GM19467 (cell line): Measurements from ENCODE around the gene NMT2.

Source experiments
- ATAC-seq: cut with Tn5 transposase; IDR thresholded peaks from one replicate; pipeline ENCODE4 v1.9.1; 2021; ENCODE audit warnings: mild to moderate bottlenecking, moderate library complexity; ENCODE audit not compliant: unreplicated experiment

NMT2 gene

GRCh38 chr10:15182540-15183207 lies 14.2 kb upstream of the NMT2 start:
- ATAC-seq: no peak

DNA sequence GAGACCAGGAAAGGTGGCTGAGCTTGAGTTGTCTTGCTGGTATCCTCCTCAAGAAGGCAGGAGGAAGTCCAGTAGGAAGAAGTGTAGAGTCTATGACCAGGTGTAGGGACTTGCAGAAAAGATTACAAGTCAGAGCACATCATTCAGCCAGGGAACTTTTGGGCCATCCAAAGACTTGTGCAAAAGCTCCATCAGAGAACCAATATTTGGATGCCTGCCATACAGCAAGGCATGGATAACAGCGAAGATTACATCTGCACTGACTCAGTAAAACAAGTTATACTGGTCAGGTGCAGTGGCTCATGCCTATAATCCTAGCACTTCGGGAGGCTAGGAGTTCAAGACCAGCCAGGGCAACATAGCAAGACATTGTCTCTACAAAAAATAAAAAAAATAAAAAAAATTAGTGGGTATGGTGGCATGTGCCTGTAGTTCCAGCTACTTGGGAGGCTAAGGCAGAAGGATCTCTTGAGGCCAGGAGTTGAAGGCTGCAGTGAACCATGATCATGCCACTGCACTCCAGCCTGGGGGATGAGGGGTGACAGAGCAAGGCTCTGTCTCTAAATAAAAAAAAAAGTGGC lies 13.2 kb upstream of the NMT2 start:
- ATAC-seq: no peak

DNA sequence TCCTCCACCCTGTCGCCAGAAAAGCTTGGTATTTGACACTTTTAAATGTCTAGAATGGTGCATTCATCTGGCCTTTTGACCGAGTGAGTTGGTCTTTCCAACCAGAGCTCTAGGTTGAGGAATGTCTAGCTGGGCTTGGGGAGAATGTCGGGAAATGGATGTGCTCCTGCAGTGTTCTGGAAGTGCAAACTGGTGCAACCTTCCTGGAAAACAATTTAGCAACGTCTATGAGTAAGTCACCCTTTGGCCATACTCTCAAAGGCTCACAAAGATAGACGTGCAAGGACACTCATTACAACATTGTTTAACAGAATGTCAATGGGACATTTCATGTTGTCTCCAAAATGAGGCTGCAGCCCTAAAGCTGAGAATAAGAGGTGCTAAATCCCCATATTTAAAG lies 12.2 kb upstream of the NMT2 start:
- no peak for ATAC-seq

DNA sequence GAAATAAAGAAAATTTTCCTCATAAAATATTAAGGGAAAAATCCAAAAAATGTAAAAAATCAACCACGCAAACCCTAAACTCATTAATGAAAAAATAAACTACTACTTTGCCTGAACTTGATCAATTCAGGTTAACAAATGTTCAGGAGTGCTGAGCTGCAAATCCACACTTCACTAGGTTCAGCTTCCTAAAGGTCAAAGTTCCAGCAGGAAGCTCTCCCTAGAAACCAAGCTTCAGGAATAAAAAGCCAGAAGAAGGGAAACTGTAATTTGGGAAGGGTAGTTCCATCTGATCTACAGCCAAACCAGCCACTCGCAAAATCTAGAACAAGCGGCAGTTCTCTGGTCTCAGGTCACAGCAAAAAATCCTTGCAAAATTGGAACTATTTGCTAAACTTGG lies 7.8 kb upstream of the NMT2 start:
- ATAC-seq: no peak

DNA sequence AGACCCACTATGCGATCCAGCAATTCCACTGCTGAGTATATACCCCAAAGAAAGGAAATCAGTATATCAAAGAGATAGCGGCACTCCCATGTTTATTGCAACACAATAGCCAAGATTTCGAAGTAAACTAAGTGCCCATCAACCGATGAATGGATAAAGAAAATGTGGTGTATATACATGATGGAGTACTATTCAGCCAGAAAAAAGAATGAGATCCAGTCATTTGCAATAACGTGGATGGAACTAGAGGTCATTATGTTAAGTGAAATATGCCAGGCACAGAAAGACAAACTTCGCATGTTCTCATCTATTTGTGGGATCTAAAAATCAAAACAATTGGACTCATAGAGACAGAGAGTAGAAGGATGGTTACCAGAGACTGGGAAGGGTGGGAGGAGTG lies 7.1 kb upstream of the NMT2 start:
- ATAC-seq: no peak

DNA sequence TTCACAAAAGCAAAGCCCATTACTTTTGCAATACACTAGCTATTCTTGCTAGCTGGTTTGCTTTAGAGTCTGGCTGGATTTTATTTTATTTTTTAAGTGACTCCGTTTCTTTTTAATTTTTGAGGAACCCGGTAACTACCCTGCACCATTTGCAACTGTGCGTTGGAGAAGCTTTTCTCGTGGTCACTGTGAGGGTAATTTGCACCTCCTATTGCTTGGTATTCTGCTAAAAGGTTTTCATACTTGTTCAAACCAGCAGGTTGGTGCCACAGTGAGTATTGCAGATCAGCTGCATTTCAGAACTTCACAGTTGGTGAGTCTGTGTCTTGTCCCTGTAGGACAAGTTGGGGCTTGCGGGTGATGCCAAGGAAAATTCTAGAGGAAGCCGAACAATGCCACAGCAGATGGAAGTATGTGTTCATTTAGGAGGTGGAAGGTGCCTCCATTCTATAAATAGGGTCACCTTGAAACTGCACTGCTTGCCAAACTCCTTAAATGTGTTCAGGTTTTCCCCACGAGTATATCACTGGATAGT lies 3.9 kb upstream of the NMT2 start:
- no peak for ATAC-seq

- no peak for ATAC-seq
These were observed 1.3 kb upstream of the NMT2 start for GRCh38 chr10:15169555-15170401.

- ATAC-seq: peak; percentile 42
These were observed 477 bp upstream of the NMT2 start for GRCh38 chr10:15168786-15169554.

DNA sequence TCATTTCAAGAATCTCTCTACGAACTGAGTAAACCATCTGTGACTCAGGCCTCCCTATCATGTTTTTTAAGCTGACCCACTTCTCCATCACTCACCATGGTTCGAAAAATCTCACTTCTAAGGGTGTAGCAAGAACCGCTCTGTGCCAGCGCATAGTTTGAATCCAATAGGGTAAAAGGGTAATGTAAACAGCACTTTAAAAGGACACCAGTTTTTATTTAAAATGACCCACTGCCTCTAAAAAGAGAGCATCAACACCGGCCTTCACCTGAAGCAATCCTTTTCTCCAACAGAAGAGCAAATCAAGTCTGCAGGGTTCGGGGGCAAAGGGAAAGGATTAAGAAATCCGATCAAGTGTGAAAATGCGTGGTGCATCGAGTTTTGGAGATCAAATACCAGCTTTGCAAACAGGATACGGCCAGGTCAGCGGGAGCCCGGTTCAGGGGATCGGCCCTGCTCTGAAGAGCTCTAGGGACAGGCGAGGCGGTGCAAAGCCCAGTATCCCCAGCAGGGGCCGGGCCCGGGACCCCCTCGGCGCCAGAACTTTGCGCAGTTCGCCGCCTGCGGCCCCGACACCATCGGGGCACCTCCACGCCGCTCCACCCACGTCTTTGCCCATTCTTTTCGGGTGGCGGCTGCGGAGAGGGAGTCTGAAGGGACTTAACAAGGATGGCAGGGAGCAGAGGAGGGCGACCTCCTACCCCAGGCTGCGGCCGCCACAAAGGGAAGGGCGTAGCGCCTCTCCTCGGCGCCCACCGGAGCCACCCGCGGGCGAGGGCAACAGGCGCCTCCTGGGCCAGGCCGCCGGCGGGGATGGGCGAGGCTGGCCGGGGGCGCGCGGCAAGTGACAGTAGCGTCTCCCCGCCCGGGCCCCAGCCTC lies 842 bp downstream of the NMT2 start:
- peak; percentile 32 for ATAC-seq

DNA sequence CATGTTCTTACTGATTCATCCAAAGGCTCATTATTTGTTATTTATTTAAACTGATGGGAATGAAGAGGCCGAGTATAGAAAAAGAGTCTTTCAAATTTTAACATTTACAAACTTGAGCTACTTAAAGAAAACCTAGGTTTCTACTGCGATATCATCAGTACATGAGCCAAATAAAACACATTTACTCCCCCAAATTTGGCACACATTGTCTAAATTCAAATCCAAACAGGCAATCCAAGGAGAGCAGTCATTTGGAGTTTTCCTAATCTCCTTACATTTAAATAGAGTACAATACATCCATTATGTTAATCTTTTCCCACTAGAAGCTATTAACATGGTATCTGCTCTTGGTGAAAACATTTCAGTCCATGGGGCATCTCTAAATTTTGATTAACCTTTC lies 2.2 kb downstream of the NMT2 start:
- ATAC-seq: no peak

GRCh38 chr10:15163253-15163828 lies 5.2 kb downstream of the NMT2 start:
- ATAC-seq: no peak

GRCh38 chr10:15158972-15159371 lies 9.5 kb downstream of the NMT2 start:
- ATAC-seq: no peak

- ATAC-seq: no peak
These were observed 10.0 kb downstream of the NMT2 start for GRCh38 chr10:15158448-15158847.

- no peak for ATAC-seq
These were observed 12.4 kb downstream of the NMT2 start for GRCh38 chr10:15155978-15156656.

DNA sequence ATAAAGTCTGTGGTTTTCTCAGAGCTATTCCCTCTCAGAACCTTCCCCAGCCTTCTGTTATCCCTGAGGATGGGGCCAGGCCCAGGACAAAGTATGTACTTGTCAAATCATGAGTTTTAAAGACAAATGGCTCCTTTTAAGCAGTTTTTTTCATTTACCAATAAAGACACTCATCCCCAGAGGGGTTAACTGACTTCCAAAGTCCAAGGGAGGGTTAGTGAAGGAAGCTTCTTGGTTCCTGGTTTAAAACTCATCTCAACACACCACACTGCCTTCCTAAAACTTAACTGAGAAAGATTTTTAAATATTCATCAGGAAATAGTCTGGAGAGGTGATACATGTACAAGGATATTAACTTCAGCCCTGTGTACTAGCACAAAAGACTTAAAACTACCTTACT lies 15.9 kb downstream of the NMT2 start:
- no peak for ATAC-seq

DNA sequence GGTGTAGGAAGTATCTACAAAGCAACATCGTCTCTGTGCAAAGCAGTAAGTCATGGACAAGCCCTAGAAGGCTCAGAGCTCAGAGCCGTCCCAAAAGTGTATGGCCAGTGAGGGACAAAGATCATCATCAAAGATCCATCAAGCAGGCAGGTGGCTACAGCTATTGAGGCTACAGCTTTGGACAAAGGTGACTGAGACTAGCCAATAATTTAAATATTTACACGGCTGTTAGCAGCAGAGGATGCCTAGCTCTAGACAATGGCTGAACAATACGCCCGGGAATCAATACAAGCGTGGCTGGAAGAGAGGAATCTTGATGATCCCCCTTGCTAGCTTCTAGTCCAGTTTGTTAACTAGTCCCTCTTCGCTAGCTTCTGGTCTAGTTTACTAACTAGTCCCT lies 17.9 kb downstream of the NMT2 start:
- no peak for ATAC-seq

DNA sequence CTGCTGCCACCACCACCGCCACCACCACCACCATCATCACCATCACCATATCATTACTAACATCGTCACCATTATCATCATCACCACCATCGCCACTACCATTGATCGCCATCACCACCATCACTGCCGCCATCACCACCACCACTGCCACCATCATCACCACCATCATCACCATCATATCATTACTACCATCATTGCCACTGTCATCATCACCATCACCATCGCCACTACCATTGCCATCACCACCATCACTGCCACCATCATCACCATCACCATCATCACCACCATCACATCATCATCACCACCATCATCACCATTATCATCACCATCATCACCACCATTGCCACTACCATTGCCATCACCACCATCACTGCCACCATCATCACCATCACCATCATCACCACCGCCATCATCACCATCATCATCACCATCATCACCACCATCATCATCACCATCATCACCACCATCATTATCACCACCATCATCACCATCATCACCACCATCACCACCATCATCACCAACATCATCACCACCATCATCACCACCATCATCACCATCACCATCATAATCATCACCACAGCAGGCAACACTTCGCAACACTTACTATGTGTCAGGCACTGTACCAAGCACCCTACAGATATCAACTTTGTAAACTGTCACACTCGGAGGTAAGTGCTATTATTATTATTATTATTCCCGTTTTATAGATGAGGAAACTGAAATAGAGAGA lies 19.3 kb downstream of the NMT2 start:
- no peak for ATAC-seq

DNA sequence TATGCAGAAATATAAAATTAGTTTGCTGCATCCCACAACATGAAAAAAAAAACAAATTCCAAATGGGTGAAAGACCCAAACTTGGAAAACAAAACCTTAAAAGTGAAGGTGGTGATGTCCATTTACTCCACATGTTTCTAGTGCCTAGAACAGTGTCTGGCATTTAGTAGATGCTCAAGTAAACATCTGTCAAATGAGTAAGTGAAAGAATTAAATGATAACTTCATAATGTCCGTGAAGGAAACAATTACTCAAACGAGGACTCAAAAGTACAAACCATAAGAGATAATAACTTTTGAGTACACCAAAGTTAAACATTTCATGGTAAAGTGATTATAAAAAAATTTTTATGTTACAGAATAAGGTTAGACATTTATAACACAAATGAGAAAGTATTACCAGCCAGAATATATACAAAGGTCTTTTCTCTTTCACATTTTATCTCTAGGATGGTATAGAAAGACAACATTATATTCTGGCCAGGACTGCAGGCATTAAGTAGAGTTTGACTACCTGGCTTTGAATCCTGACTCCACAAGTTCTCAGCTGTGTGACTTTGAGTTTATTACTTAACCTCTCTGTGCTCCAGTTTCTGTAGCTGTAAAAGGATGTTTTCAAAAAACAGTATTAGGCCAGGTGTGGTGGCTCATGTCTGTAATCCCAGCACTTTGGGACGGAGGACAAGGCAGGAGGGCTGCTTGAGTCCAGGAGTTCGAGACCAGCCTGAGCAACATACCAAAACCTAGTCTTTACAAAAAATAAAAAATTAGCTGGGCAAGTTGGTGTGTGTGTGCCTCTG lies 20.7 kb downstream of the NMT2 start:
- ATAC-seq: no peak
